ENCODE results near the gene UROC1. TPM values are rescaled to one million over a fixed set of nuclear protein-coding genes. Genes with fewer than 3 reads are reported as not detected.

The UROC1 gene
- total and polyA plus RNA-seq, 5 donors, result not detected

DNA sequence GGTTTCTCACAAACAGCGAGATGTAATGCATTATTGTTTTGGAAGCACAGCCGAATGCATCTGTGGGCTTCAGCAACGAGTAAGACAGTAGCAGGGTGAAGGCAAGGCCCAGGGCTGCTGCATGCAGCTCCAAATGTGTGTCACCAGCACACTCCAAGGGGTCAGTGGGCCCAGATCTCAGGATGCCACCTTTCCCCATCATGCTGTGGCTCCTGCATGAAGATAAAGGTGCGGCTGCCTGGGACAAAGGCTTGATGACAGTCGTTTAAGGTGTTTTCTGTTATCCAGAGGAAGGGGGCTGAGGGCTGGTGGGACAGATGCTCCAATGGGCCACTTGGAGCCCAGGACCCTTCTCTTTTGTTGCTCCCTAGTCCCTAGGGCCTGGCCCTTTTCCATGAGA is 28.0 kb upstream of the UROC1 start:
- Histone ChIP-seq H3K27me3 (ENCODE audit: control insufficient read depth, insufficient read depth) (no peaks in the 10 kb centered on the region), H3K4me3 (ENCODE audit: low read length) (no peak overlapping the region), H3K27ac (ENCODE audit: low read length) (no peak overlapping the region), H3K4me1 (ENCODE audit: control insufficient read depth, insufficient read depth, low read length) (no peaks in the 10 kb centered on the region), H3K9me3 (ENCODE audit: control insufficient read depth, low read length) (no peaks in the 10 kb centered on the region)
- intact Hi-C loops (cut with DNase I), result no loop called here
- no peak for DNase-seq
- 75% methylated on average over 5 of the region's 5 CpGs for WGBS
- no peak for ATAC-seq

DNA sequence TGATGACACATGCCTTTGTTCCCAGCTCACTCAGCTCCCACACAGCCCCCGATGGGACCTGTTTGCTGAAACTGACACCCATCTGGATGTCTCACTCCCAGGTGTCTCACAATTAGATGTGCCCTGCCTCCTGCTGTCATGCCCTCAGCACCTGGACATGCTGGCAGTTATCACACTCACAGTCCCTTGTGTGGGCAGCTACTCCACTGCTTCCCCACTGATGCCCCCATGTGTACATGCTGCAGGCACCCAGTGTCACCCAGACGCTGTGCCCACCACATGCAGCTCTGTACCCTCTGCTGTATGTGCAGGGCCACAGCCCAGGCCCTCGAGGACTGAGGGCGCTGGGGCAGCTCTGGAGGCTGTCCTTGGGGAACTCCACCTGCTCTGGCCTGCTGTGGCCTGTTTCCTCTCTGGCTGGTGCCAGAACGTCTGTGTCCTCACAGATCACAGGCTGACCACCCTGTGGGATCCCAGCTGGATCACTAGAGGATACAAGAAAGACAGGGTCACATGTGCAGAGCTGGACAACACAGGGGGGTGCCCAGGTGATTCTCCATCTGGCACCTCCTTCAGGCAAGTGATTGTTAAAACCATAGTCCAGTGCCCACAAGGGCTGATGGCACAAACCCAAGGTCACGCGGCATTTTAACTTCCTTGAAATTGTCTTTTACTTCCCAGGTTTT is 27.2 kb upstream of the UROC1 start:
- ATAC-seq (no peak), DNase-seq (no peak)
- no peak overlapping the region for H3K4me3 ChIP-seq (ENCODE audit: low read length)
- H3K4me1 ChIP-seq (ENCODE audit: control insufficient read depth, insufficient read depth, low read length), result no peaks in the 10 kb centered on the region
- no peak overlapping the region for H3K27ac ChIP-seq (ENCODE audit: low read length)
- WGBS, result 72% methylated on average over 7 of the region's 7 CpGs
- intact Hi-C loops (cut with DNase I), result no loop called here
- no peaks in the 10 kb centered on the region for H3K27me3 ChIP-seq (ENCODE audit: control insufficient read depth, insufficient read depth)
- no peaks in the 10 kb centered on the region for H3K9me3 ChIP-seq (ENCODE audit: control insufficient read depth, low read length)

- intact Hi-C loops (cut with DNase I), result no loop called here
- ATAC-seq (no peak), DNase-seq (peak in 1 of 3 donors; percentile 2)
- WGBS, result 87% methylated on average over 2 of the region's 2 CpGs
- Histone ChIP-seq H3K27ac (ENCODE audit: low read length) (no peak overlapping the region), H3K4me1 (ENCODE audit: control insufficient read depth, insufficient read depth, low read length) (no peaks in the 10 kb centered on the region), H3K9me3 (ENCODE audit: control insufficient read depth, low read length) (no peaks in the 10 kb centered on the region), H3K27me3 (ENCODE audit: control insufficient read depth, insufficient read depth) (no peaks in the 10 kb centered on the region), H3K4me3 (ENCODE audit: low read length) (no peak overlapping the region)
Measured at GRCh38 chr3:126543457-126544061, 26.0 kb upstream of the UROC1 start.

GRCh38 chr3:126542340-126543241 is 25.0 kb upstream of the UROC1 start:
- WGBS, result 70% methylated on average over 57 of the region's 57 CpGs
- Histone ChIP-seq H3K9me3 (ENCODE audit: control insufficient read depth, low read length) (no peaks in the 10 kb centered on the region), H3K27me3 (ENCODE audit: control insufficient read depth, insufficient read depth) (no peaks in the 10 kb centered on the region), H3K4me3 (ENCODE audit: low read length) (no peak overlapping the region), H3K4me1 (ENCODE audit: control insufficient read depth, insufficient read depth, low read length) (no peaks in the 10 kb centered on the region), H3K27ac (ENCODE audit: low read length) (no peak overlapping the region)
- DNase-seq, result peak in 1 of 3 donors; percentile 52
- intact Hi-C loops (cut with DNase I), result no loop called here
- no peak for ATAC-seq

DNA sequence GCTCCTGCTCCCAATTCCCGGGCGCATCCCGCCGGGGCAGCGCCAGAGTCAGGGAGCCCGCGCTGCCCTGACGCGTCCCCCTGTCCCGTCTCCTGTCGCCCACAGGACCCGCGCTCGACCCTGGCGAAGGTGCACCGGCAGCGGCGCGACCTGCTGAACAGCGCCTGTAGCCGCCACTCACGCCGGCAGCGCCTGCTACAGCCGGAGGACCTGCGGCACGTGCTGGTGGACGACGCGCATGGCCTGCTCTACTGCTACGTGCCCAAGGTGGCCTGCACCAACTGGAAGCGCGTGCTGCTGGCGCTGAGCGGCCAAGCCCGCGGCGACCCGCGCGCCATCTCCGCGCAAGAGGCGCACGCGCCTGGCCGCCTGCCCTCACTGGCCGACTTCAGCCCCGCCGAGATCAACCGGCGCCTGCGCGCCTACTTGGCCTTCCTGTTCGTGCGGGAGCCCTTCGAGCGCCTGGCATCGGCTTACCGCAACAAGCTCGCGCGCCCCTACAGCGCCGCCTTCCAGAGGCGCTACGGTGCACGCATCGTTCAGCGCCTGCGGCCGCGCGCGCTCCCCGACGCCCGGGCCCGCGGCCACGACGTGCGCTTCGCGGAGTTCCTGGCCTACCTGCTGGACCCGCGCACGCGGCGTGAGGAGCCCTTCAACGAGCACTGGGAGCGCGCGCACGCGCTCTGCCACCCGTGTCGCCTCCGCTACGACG is 24.2 kb upstream of the UROC1 start:
- intact Hi-C loops (cut with DNase I), result no loop called here
- Histone ChIP-seq H3K9me3 (ENCODE audit: control insufficient read depth, low read length) (no peaks in the 10 kb centered on the region), H3K4me1 (ENCODE audit: control insufficient read depth, insufficient read depth, low read length) (no peaks in the 10 kb centered on the region), H3K27ac (ENCODE audit: low read length) (no peak overlapping the region), H3K27me3 (ENCODE audit: control insufficient read depth, insufficient read depth) (no peaks in the 10 kb centered on the region), H3K4me3 (ENCODE audit: low read length) (no peak overlapping the region)
- ATAC-seq (no peak), DNase-seq (peak in 1 of 3 donors; percentile 50)
- 35% methylated on average over 101 of the region's 101 CpGs for WGBS

GRCh38 chr3:126540951-126541627 is 23.5 kb upstream of the UROC1 start:
- intact Hi-C loops (cut with DNase I), result no loop called here
- no peaks in the 10 kb centered on the region for H3K27me3 ChIP-seq (ENCODE audit: control insufficient read depth, insufficient read depth)
- no peaks in the 10 kb centered on the region for H3K9me3 ChIP-seq (ENCODE audit: control insufficient read depth, low read length)
- 64% methylated on average over 24 of the region's 24 CpGs for WGBS
- no peak overlapping the region for H3K27ac ChIP-seq (ENCODE audit: low read length)
- ATAC-seq (no peak), DNase-seq (peak in 1 of 3 donors; percentile 19)
- H3K4me1 ChIP-seq (ENCODE audit: control insufficient read depth, insufficient read depth, low read length), result no peaks in the 10 kb centered on the region
- no peak overlapping the region for H3K4me3 ChIP-seq (ENCODE audit: low read length)

DNA sequence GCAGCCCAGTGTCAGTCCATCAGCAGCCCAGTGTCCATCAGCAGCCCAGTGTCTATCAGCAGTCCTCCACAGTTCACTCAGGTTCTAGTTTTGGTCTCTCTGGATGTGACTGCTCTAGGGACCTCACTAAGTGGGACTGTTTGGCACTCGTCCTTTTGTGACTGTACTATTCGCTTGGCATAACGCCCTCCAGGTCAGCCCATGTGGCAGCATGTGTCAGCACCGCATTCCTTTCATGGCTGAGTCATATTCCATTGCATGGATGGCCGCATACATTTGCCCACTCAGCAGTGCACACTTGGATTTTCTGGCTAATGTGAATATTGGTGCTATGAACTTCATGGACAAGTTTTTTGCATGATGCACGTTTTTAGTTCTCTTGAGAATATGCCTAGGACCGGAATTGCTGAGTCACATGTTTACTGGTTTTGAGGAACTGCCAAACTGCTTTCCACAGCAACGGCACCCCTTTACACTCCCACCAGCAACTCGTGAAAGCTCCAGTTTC is 22.8 kb upstream of the UROC1 start:
- Histone ChIP-seq H3K27ac (ENCODE audit: low read length) (no peak overlapping the region), H3K4me3 (ENCODE audit: low read length) (no peak overlapping the region), H3K27me3 (ENCODE audit: control insufficient read depth, insufficient read depth) (no peaks in the 10 kb centered on the region), H3K9me3 (ENCODE audit: control insufficient read depth, low read length) (no peaks in the 10 kb centered on the region), H3K4me1 (ENCODE audit: control insufficient read depth, insufficient read depth, low read length) (no peaks in the 10 kb centered on the region)
- peak; percentile 10 to 56 (median 46) for DNase-seq
- WGBS, result 21% methylated on average over 9 of the region's 9 CpGs
- intact Hi-C loops (cut with DNase I), result no loop called here
- ATAC-seq, result peak in 1 of 2 donors; percentile 49

DNA sequence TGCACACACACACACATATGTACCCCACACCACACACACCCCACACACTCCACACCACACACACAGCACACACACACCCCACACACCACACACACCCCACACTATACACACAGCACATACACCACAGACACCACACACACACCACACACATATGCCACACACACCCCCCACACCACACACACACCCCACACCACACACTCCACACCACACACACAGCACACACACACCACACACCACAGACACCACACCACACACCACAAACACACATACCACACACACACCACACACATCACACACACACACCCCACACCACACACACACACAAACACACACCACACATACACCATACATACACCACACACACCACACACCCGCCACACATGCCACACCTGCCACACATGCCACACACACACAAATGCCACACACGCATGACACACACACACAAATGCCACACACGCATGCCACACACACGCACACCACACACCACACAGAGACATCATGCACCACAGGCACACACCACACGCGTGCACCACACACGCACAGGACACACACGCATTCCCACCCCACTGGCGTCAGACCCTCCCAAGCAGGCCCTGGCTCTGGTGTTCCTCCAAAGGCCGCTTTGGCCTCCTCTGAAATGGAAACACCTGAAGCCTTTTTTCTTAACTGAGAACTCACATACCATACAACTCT is 22.1 kb upstream of the UROC1 start:
- no peaks in the 10 kb centered on the region for H3K9me3 ChIP-seq (ENCODE audit: control insufficient read depth, low read length)
- H3K27me3 ChIP-seq (ENCODE audit: control insufficient read depth, insufficient read depth), result no peaks in the 10 kb centered on the region
- H3K27ac ChIP-seq (ENCODE audit: low read length), result no peak overlapping the region
- DNase-seq, result peak in 1 of 3 donors; percentile 25
- intact Hi-C loops (cut with DNase I), result no loop called here
- no peak overlapping the region for H3K4me3 ChIP-seq (ENCODE audit: low read length)
- no peaks in the 10 kb centered on the region for H3K4me1 ChIP-seq (ENCODE audit: control insufficient read depth, insufficient read depth, low read length)
- ATAC-seq, result no peak
- WGBS, result 88% methylated on average over 10 of the region's 10 CpGs

DNA sequence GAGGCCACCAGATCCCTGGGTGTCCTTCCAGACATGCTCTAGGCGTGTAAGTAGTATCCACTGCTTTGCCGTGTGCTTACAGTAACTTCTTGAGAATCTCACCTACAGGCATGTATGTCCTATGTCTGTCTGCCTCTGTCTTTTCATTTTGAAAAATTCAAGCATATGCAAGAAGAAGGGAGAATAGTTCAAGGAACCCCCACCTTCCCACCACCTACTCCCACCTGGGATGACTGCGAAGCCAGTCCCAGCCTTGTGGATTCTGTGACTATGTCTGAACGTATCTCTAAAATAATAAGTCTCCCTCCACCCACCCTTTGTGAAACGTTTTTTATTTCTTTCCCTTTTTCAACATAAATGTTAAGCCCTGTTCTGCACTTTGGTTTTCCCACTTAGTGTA is 21.4 kb upstream of the UROC1 start:
- H3K27me3 ChIP-seq (ENCODE audit: control insufficient read depth, insufficient read depth), result no peaks in the 10 kb centered on the region
- no peak overlapping the region for H3K27ac ChIP-seq (ENCODE audit: low read length)
- H3K4me1 ChIP-seq (ENCODE audit: control insufficient read depth, insufficient read depth, low read length), result no peaks in the 10 kb centered on the region
- DNase-seq (no peak), ATAC-seq (no peak)
- H3K4me3 ChIP-seq (ENCODE audit: low read length), result no peak overlapping the region
- no peaks in the 10 kb centered on the region for H3K9me3 ChIP-seq (ENCODE audit: control insufficient read depth, low read length)
- WGBS, result 50% methylated on average over 5 of the region's 5 CpGs
- intact Hi-C loops (cut with DNase I), result no loop called here

- no peak overlapping the region for H3K27ac ChIP-seq (ENCODE audit: low read length)
- intact Hi-C loops (cut with DNase I), result no loop called here
- no peaks in the 10 kb centered on the region for H3K4me1 ChIP-seq (ENCODE audit: control insufficient read depth, insufficient read depth, low read length)
- no peaks in the 10 kb centered on the region for H3K9me3 ChIP-seq (ENCODE audit: control insufficient read depth, low read length)
- H3K27me3 ChIP-seq (ENCODE audit: control insufficient read depth, insufficient read depth), result no peaks in the 10 kb centered on the region
- H3K4me3 ChIP-seq (ENCODE audit: low read length), result no peak overlapping the region
- no peak for ATAC-seq
- no peak for DNase-seq
- 67% methylated on average over 9 of the region's 9 CpGs for WGBS
Measured at GRCh38 chr3:126538316-126538715, 20.7 kb upstream of the UROC1 start.
